ENCODE results near the gene LAMA5. TPM values are rescaled to one million over a fixed set of nuclear protein-coding genes. Genes with fewer than 3 reads are reported as not detected.

The LAMA5 gene
- total and polyA plus RNA-seq, 8 donors = 41.4 to 278 (median 79.6) TPM

DNA sequence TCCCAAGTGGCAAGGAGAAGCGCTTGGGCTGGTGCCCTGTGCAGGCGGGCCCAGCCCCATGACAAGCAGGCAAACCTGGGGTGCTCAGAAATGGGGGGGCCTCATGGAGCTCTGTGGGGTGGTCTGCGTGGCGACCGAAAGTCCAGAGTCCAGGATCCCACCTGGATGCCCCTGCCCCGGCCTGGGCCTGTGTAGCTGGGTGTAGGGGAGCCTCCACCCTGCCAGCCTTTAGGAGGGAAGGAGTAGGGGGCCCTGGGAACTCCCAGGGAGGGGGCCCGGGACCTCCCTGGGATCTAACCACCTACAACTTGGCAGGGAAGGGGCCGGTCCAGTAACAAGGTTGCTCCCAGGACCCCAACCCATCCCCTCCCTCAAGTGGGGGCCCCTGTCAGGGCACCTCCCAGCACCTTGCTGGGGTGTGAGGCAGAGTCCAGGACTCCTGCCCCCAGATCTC is 4.5 kb upstream of the LAMA5 start:
- intact Hi-C loops (cut with DNase I; ENCODE audit: low total_unique reads) = no loop called here
- WGBS, 5 donors = 80 to 98% (median 94%) methylated on average over 6 to 8 of the region's 8 CpGs

GRCh38 chr20:62370807-62371587 is 3.9 kb upstream of the LAMA5 start:
- WGBS, 5 donors = 48 to 70% (median 55%) methylated on average over 7 to 18 of the region's 18 CpGs
- H3K36me3 ChIP-seq = no peaks in the 10 kb centered on the region
- peaks cover 0 to 52% (median 20%) of the 10 kb centered on the region in 3 donors for H3K27me3 ChIP-seq
- H3K9me3 ChIP-seq = no peaks in the 10 kb centered on the region
- peaks cover 63 to 86% (median 77%) of the 10 kb centered on the region in 4 donors for H3K4me1 ChIP-seq
- TF ChIP-seq POLR2AphosphoS5 (IDR thresholded peaks at IDR 0.05) (no peak), EP300 (IDR thresholded peaks at IDR 0.05) (no peak), POLR2A (IDR thresholded peaks at IDR 0.05) (no peak)
- TF ChIP-seq, protein P1, sequence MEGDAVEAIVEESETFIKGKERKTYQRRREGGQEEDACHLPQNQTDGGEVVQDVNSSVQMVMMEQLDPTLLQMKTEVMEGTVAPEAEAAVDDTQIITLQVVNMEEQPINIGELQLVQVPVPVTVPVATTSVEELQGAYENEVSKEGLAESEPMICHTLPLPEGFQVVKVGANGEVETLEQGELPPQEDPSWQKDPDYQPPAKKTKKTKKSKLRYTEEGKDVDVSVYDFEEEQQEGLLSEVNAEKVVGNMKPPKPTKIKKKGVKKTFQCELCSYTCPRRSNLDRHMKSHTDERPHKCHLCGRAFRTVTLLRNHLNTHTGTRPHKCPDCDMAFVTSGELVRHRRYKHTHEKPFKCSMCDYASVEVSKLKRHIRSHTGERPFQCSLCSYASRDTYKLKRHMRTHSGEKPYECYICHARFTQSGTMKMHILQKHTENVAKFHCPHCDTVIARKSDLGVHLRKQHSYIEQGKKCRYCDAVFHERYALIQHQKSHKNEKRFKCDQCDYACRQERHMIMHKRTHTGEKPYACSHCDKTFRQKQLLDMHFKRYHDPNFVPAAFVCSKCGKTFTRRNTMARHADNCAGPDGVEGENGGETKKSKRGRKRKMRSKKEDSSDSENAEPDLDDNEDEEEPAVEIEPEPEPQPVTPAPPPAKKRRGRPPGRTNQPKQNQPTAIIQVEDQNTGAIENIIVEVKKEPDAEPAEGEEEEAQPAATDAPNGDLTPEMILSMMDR (IDR thresholded peaks at IDR 0.05) = no peak
- H3K27ac ChIP-seq = peak overlapping the region in 4 of 5 donors; percentile 53 to 92 (median 86)
- DNase-seq = peak; percentile 49 to 50
- intact Hi-C loops (cut with DNase I; ENCODE audit: low total_unique reads) = no loop called here
- no peak overlapping the region for H3K4me3 ChIP-seq

More for the DNA sequence above, 4.5 kb upstream of the LAMA5 start:
- Histone ChIP-seq H3K4me1 (peaks cover 63 to 86% (median 77%) of the 10 kb centered on the region in 4 donors), H3K27me3 (peaks cover 0 to 46% (median 15%) of the 10 kb centered on the region in 3 donors), H3K36me3 (no peaks in the 10 kb centered on the region), H3K27ac (peak overlapping the region in 4 of 5 donors; percentile 14 to 92 (median 86)), H3K9me3 (no peaks in the 10 kb centered on the region), H3K4me3 (no peak overlapping the region)
- TF ChIP-seq, protein P1 (IDR thresholded peaks at IDR 0.05) = no peak
- no peak for TF ChIP-seq POLR2AphosphoS5 (IDR thresholded peaks at IDR 0.05)
- TF ChIP-seq POLR2A (IDR thresholded peaks at IDR 0.05) = no peak
- TF ChIP-seq EP300 (IDR thresholded peaks at IDR 0.05) = no peak
- no peak for DNase-seq

GRCh38 chr20:62370115-62370806 is 3.1 kb upstream of the LAMA5 start:
- Histone ChIP-seq H3K4me3 (no peak overlapping the region), H3K27ac (peak overlapping the region in 4 of 5 donors; percentile 53 to 92 (median 86)), H3K27me3 (peaks cover 0 to 54% (median 20%) of the 10 kb centered on the region in 3 donors), H3K9me3 (no peaks in the 10 kb centered on the region), H3K4me1 (peaks cover 63 to 86% (median 77%) of the 10 kb centered on the region in 4 donors), H3K36me3 (no peaks in the 10 kb centered on the region)
- TF ChIP-seq POLR2AphosphoS5 (IDR thresholded peaks at IDR 0.05) (no peak), POLR2A (IDR thresholded peaks at IDR 0.05) (no peak)
- TF ChIP-seq, protein P1 (IDR thresholded peaks at IDR 0.05) = no peak
- intact Hi-C loops (cut with DNase I; ENCODE audit: low total_unique reads) = no loop called here
- DNase-seq = peak; percentile 49 to 58
- 33 to 53% (median 50%) methylated on average over 6 to 19 of the region's 19 CpGs for WGBS, 5 donors

- Histone ChIP-seq H3K4me1 (peaks cover 63 to 86% (median 77%) of the 10 kb centered on the region in 4 donors), H3K9me3 (no peaks in the 10 kb centered on the region), H3K36me3 (no peaks in the 10 kb centered on the region), H3K27me3 (peaks cover 0 to 54% (median 20%) of the 10 kb centered on the region in 3 donors), H3K4me3 (no peak overlapping the region), H3K27ac (peak overlapping the region in 4 of 5 donors; percentile 53 to 92 (median 86))
- intact Hi-C loops (cut with DNase I; ENCODE audit: low total_unique reads) = no loop called here
- 33 to 71% (median 62%) methylated on average over 1 to 4 of the region's 4 CpGs for WGBS, 5 donors
- TF ChIP-seq, protein P1 (IDR thresholded peaks at IDR 0.05) = no peak
- no peak for TF ChIP-seq EP300 (IDR thresholded peaks at IDR 0.05)
- no peak for TF ChIP-seq POLR2A (IDR thresholded peaks at IDR 0.05)
- no peak for DNase-seq
Observed at GRCh38 chr20:62369815-62370114, 2.7 kb upstream of the LAMA5 start.

Data from stomach (tissue), 9 donors.